ENCODE measurements around the gene PRKCD.

Gene PRKCD

GRCh38 chr3:53171827-53172505, 11.0 kb downstream of the PRKCD start:
- no peak for DNase-seq

- no peak for DNase-seq
Observed at GRCh38 chr3:53173107-53173506, 12.1 kb downstream of the PRKCD start.

GRCh38 chr3:53174346-53175250, 13.6 kb downstream of the PRKCD start:
- no peak for DNase-seq

GRCh38 chr3:53175613-53176540, 14.9 kb downstream of the PRKCD start:
- no peak for DNase-seq

GRCh38 chr3:53178246-53178645, 17.2 kb downstream of the PRKCD start:
- no peak for DNase-seq

- no peak for DNase-seq
Observed at GRCh38 chr3:53179580-53179979, 18.6 kb downstream of the PRKCD start.

- DNase-seq: no peak
Observed at GRCh38 chr3:53180305-53181023, 19.5 kb downstream of the PRKCD start.

- no peak for DNase-seq
Observed at GRCh38 chr3:53181024-53181371, 20.0 kb downstream of the PRKCD start.

GRCh38 chr3:53181528-53181927, 20.5 kb downstream of the PRKCD start:
- no peak for DNase-seq

- DNase-seq: no peak
Observed at GRCh38 chr3:53182764-53183355, 21.9 kb downstream of the PRKCD start.

- no peak for DNase-seq
Observed at GRCh38 chr3:53183514-53183913, 22.5 kb downstream of the PRKCD start.

GRCh38 chr3:53184701-53185100, 23.7 kb downstream of the PRKCD start:
- DNase-seq: no peak

GRCh38 chr3:53185761-53186465, 24.9 kb downstream of the PRKCD start:
- no peak for DNase-seq

GRCh38 chr3:53186726-53187125, 25.7 kb downstream of the PRKCD start:
- no peak for DNase-seq

- no peak for DNase-seq
Observed at GRCh38 chr3:53187430-53187829, 26.4 kb downstream of the PRKCD start.

- no peak for DNase-seq
Observed at GRCh38 chr3:53188136-53188685, 27.2 kb downstream of the PRKCD start.

GRCh38 chr3:53188720-53189119, 27.7 kb downstream of the PRKCD start:
- DNase-seq: no peak

- DNase-seq: no peak
Observed at GRCh38 chr3:53189276-53189675, 28.3 kb downstream of the PRKCD start.

- DNase-seq: no peak
Observed at GRCh38 chr3:53190659-53191058, 29.6 kb downstream of the PRKCD start.

GRCh38 chr3:53191836-53192480, 30.9 kb downstream of the PRKCD start:
- no peak for DNase-seq

- no peak for DNase-seq
Observed at GRCh38 chr3:53192608-53193007, 31.6 kb downstream of the PRKCD start.
